H1 (cell line): ENCODE measurements around the gene L3MBTL4. TPM values are rescaled to one million over a fixed set of nuclear protein-coding genes. Genes with fewer than 3 reads are reported as not detected.
"Not testable (repeated sequence)": the region's sequence is repeated elsewhere in the genome, so short reads cannot be mapped to it uniquely, and the experiment has no call there.

ENCODE experiments used
- CTCF ChIA-PET: fragments of 300-600 bp; sonication (Branson Sonifier 250); formaldehyde crosslinking; loops from one replicate; lab custom pipeline; 2021; ENCODE audit not compliant: partially characterized antibody; lab: Charles Lee
- POLR2A ChIA-PET: fragments of 300-600 bp; sonication (Branson Sonifier 250); formaldehyde crosslinking; loops from one replicate; lab custom pipeline; 2021; ENCODE audit warnings: inconsistent platforms; ENCODE audit not compliant: partially characterized antibody; lab: Charles Lee
- DNase-seq, 2 experiments: peaks; one replicate each; pipeline versions ENCODE4 v3.0.0 to v3.0.0-alpha.2; 2010 to 2022; ENCODE audit warnings: low spot score in 2 of 2, low read depth in 1 of 2, mixed read lengths in 1 of 2
- FAIRE-seq: peaks from 2 replicates; lab custom pipeline; 2011; peaks lifted over from hg19 to GRCh38; lab: Jason Lieb, UNC
- H2AFZ ChIP-seq: 2 replicates; pipeline ENCODE4 v1.8.1; 2012; ENCODE audit warnings: low read length, inconsistent platforms
- H2AK5ac ChIP-seq: 2 replicates; pipeline ENCODE4 v1.6.1; 2013; ENCODE audit warnings: low read depth, low read length
- H2BK120ac ChIP-seq: replicated peaks from 2 replicates; pipeline ENCODE3; 2013; ENCODE audit warnings: low read depth, low read length, inconsistent platforms
- H2BK12ac ChIP-seq: 2 replicates; pipeline ENCODE4 v1.6.1; 2013; ENCODE audit warnings: low read depth, low read length
- H2BK15ac ChIP-seq: 2 replicates; pipeline ENCODE4 v1.6.1; 2013; ENCODE audit warnings: low read length
- H2BK20ac ChIP-seq: 2 replicates; pipeline ENCODE4 v1.6.1; 2013; ENCODE audit warnings: low read length
- H2BK5ac ChIP-seq: 2 replicates; pipeline ENCODE4 v1.6.1; 2013; ENCODE audit warnings: low read depth, low read length
- H3K14ac ChIP-seq: 2 replicates; pipeline ENCODE4 v1.6.1; 2013; ENCODE audit warnings: inconsistent platforms; ENCODE audit not compliant: insufficient read length
- H3K18ac ChIP-seq: 2 replicates; pipeline ENCODE4 v1.6.1; 2013; ENCODE audit warnings: low read length; ENCODE audit errors: extremely low read depth
- H3K23ac ChIP-seq: 2 replicates; pipeline ENCODE4 v1.6.1; 2013; ENCODE audit warnings: inconsistent platforms; ENCODE audit not compliant: insufficient read length
- H3K23me2 ChIP-seq: 2 replicates; pipeline ENCODE4 v1.6.1; 2013; ENCODE audit warnings: low read depth, low read length
- H3K27ac ChIP-seq: 2 replicates; pipeline ENCODE4 v1.6.1; 2011; ENCODE audit warnings: low read depth, low read length, inconsistent platforms
- H3K27me3 ChIP-seq, 4 experiments: replicated peaks in 1 of 4; 1 replicate in 1 of 4; 2 replicates in 3 of 4; pipeline versions ENCODE4 v1.6.1 to v1.8.1; 2011 to 2013; ENCODE audit warnings: low read length in 3 of 4, mild to moderate bottlenecking in 3 of 4, inconsistent platforms in 2 of 4, mixed read lengths in 2 of 4, moderate library complexity in 1 of 4; ENCODE audit not compliant: control insufficient read depth in 3 of 4, insufficient read depth in 3 of 4; ENCODE audit errors: extremely low read depth in 1 of 4
- H3K36me3 ChIP-seq, 4 experiments: 2 replicates each; pipeline versions ENCODE4 v1.6.1 to v1.8.1; 2011 to 2013; ENCODE audit warnings: mild to moderate bottlenecking in 4 of 4, low read length in 3 of 4, moderate library complexity in 2 of 4, control low read depth in 1 of 4, inconsistent platforms in 1 of 4; ENCODE audit not compliant: insufficient read depth in 4 of 4, control insufficient read depth in 2 of 4
- H3K4ac ChIP-seq: replicated peaks from 2 replicates; pipeline ENCODE3; 2013; ENCODE audit warnings: low read length, low read depth, mixed read lengths, inconsistent platforms; ENCODE audit not compliant: insufficient read length
- H3K4me1 ChIP-seq, 4 experiments: replicated peaks in 1 of 4; 1 replicate in 1 of 4; 2 replicates in 3 of 4; pipeline versions ENCODE4 v1.6.1 to v1.8.1; 2011 to 2013; ENCODE audit warnings: low read length in 3 of 4, inconsistent platforms in 2 of 4, mixed read lengths in 1 of 4; ENCODE audit not compliant: insufficient read depth in 4 of 4, control insufficient read depth in 3 of 4
- H3K4me2 ChIP-seq, 2 experiments: 2 replicates each; pipeline versions ENCODE4 v1.6.1 to v1.8.1; 2011 to 2013; ENCODE audit warnings: low read depth in 2 of 2, low read length in 2 of 2, control low read depth in 1 of 2, inconsistent platforms in 1 of 2, mild to moderate bottlenecking in 1 of 2; ENCODE audit not compliant: insufficient read depth in 1 of 2
- H3K4me3 ChIP-seq, 4 experiments: fragments of 200-600, 300-600 bp in 1 of 4; sonication (generic), shearing (Covaris generic), sonication (Bioruptor Twin) in 1 of 4; 2 replicates each; pipeline versions ENCODE4 v1.5.1 to v1.8.1; 2011 to 2016; ENCODE audit warnings: low read length in 4 of 4, low read depth in 3 of 4, control low read depth in 2 of 4, inconsistent platforms in 2 of 4, mild to moderate bottlenecking in 2 of 4, mixed read lengths in 1 of 4, moderate library complexity in 1 of 4; ENCODE audit not compliant: insufficient read depth in 2 of 4; ENCODE audit errors: extremely low read depth in 1 of 4
- H3K56ac ChIP-seq: replicated peaks from 2 replicates; pipeline ENCODE3; 2013; ENCODE audit warnings: low read depth, mild to moderate bottlenecking, mixed read lengths, low read length, inconsistent platforms; ENCODE audit not compliant: insufficient read length
- H3K79me1 ChIP-seq: 2 replicates; pipeline ENCODE4 v1.6.1; 2013; ENCODE audit warnings: low read depth, low read length, control low read depth
- H3K79me2 ChIP-seq, 2 experiments: 2 replicates each; pipeline versions ENCODE4 v1.6.1 to v1.8.1; 2012 to 2013; ENCODE audit warnings: low read length in 2 of 2, mild to moderate bottlenecking in 2 of 2, inconsistent platforms in 1 of 2; ENCODE audit not compliant: insufficient read depth in 2 of 2, control insufficient read depth in 1 of 2
- H3K9ac ChIP-seq, 4 experiments: replicated peaks in 1 of 4; 1 replicate in 1 of 4; 2 replicates in 3 of 4; pipeline versions ENCODE4 v1.6.1 to v1.8.1; 2011 to 2013; ENCODE audit warnings: low read depth in 3 of 4, low read length in 3 of 4, control low read depth in 2 of 4, mild to moderate bottlenecking in 2 of 4, moderate library complexity in 2 of 4, inconsistent platforms in 1 of 4; ENCODE audit errors: extremely low read depth in 1 of 4
- H3K9me3 ChIP-seq, 2 experiments: 2 replicates each; pipeline versions ENCODE4 v1.6.1 to v1.8.1; 2012 to 2013; ENCODE audit warnings: mild to moderate bottlenecking in 2 of 2, moderate library complexity in 2 of 2, control low read depth in 1 of 2, inconsistent platforms in 1 of 2, low read depth in 1 of 2, low read length in 1 of 2, mixed read lengths in 1 of 2; ENCODE audit not compliant: insufficient read depth in 2 of 2
- H4K20me1 ChIP-seq, 2 experiments: replicated peaks in 1 of 2; 2 replicates each; pipeline versions ENCODE3 to v1.8.1; 2011 to 2013; ENCODE audit warnings: inconsistent platforms in 2 of 2, low read length in 2 of 2, mild to moderate bottlenecking in 1 of 2; ENCODE audit not compliant: insufficient read depth in 2 of 2, control insufficient read depth in 1 of 2
- H4K5ac ChIP-seq: 2 replicates; pipeline ENCODE4 v1.6.1; 2013; ENCODE audit warnings: low read length, low read depth, mixed read lengths, inconsistent platforms; ENCODE audit not compliant: insufficient read length
- H4K8ac ChIP-seq: 2 replicates; pipeline ENCODE4 v1.8.0; 2013; ENCODE audit warnings: mild to moderate bottlenecking, moderate library complexity, low read length, inconsistent platforms; ENCODE audit not compliant: insufficient read depth; ENCODE audit errors: extremely low read depth
- H4K91ac ChIP-seq: replicated peaks from 2 replicates; pipeline ENCODE3; 2013; ENCODE audit warnings: low read length, mixed read lengths, inconsistent platforms; ENCODE audit not compliant: insufficient read length
- WGBS, 2 experiments: shearing (Covaris generic) in 1 of 2; methylation state at CpG; one replicate each; pipeline versions ENCODE4 v1.1.6 to v1.1.7; 2013 to 2015; ENCODE audit warnings: low lambda C conversion rate in 2 of 2, mixed read lengths in 2 of 2, inconsistent platforms in 1 of 2, low coverage in 1 of 2, missing lambda C conversion rate in 1 of 2; ENCODE audit not compliant: insufficient replicate concordance in 2 of 2, insufficient coverage in 1 of 2, insufficient read length in 1 of 2; ENCODE audit errors: extremely low coverage in 1 of 2, missing lambda C conversion rate in 1 of 2; 5-methylcytosine and 5-hydroxymethylcytosine counted together
- polyA plus RNA-seq, 7 experiments: library from polyadenylated mRNA; depleted of rRNA in 3 of 7; stranded (reverse) in 5 of 7; unstranded in 2 of 7; fragments of >200 nt in 5 of 7; fragments of 200-250 nt in 2 of 7; gene quantifications; 1 replicate in 5 of 7; 2 replicates in 1 of 7; 4 replicates in 1 of 7; pipeline versions ENCODE4 v1.2.1 to v1.2.3, GENCODE V29; 2011 to 2013; ENCODE audit warnings: missing spikeins in 2 of 7, mixed read lengths in 2 of 7
- total RNA-seq: library from RNA; stranded (reverse); fragmentation: NEBNext Ultra II Directional; extraction: Animal tissue kit (Norgen Biotek cat#: 25700); gene quantifications from 2 replicates; pipeline ENCODE4 v1.2.1, GENCODE V29; 2021

Gene L3MBTL4
- total and polyA plus RNA-seq, 2 of the 8 experiments (the other 6 are each of a cell fraction or from before 2014, with no cell fraction given): 1.0 to 2.1 TPM

GRCh38 chr18:6408543-6408942 is 6.2 kb downstream of the L3MBTL4 start:
- WGBS, 2 experiments: 91% methylated on average over 6 of the region's 8 CpGs; no CpG with 5 or more reads in 1 of the 2 experiments
- H2AK5ac ChIP-seq, H3K36me3 ChIP-seq, FAIRE-seq, H4K91ac ChIP-seq, H3K4ac ChIP-seq, H3K27ac ChIP-seq, H2BK15ac ChIP-seq, H2BK20ac ChIP-seq, H3K56ac ChIP-seq, CTCF ChIA-PET, H2BK5ac ChIP-seq, H4K5ac ChIP-seq, H3K9me3 ChIP-seq, H3K4me3 ChIP-seq, H2AFZ ChIP-seq, H2BK12ac ChIP-seq, H4K8ac ChIP-seq, H3K23me2 ChIP-seq, H3K18ac ChIP-seq, H3K9ac ChIP-seq, H3K4me1 ChIP-seq, H3K79me1 ChIP-seq, H3K14ac ChIP-seq, H3K23ac ChIP-seq, DNase-seq, H2BK120ac ChIP-seq, H3K4me2 ChIP-seq, H3K79me2 ChIP-seq, H4K20me1 ChIP-seq: not testable (repeated sequence)
- POLR2A ChIA-PET: interaction anchor here (1.0 kb wide), 1 partner anchor 519 kb away, joined by 3 read pairs; no protein-coding TSS in a partner anchor
- H3K27me3 ChIP-seq: peaks cover 0 to 12% (median 9%) of the 10 kb centered on the region in 4 experiments; a peak in 5 of 7 replicates
